ENCODE measurements around the gene FKBP8. TPM values are rescaled to one million over a fixed set of nuclear protein-coding genes. Genes with fewer than 3 reads are reported as not detected.
"Not testable (repeated sequence)": the region's sequence is repeated elsewhere in the genome, so short reads cannot be mapped to it uniquely, and the experiment has no call there.

Gene FKBP8
- total RNA-seq (ENCODE audit: low replicate concordance), result 151 and 191 TPM in 2 replicates
- long read RNA-seq, result 0 reads

DNA sequence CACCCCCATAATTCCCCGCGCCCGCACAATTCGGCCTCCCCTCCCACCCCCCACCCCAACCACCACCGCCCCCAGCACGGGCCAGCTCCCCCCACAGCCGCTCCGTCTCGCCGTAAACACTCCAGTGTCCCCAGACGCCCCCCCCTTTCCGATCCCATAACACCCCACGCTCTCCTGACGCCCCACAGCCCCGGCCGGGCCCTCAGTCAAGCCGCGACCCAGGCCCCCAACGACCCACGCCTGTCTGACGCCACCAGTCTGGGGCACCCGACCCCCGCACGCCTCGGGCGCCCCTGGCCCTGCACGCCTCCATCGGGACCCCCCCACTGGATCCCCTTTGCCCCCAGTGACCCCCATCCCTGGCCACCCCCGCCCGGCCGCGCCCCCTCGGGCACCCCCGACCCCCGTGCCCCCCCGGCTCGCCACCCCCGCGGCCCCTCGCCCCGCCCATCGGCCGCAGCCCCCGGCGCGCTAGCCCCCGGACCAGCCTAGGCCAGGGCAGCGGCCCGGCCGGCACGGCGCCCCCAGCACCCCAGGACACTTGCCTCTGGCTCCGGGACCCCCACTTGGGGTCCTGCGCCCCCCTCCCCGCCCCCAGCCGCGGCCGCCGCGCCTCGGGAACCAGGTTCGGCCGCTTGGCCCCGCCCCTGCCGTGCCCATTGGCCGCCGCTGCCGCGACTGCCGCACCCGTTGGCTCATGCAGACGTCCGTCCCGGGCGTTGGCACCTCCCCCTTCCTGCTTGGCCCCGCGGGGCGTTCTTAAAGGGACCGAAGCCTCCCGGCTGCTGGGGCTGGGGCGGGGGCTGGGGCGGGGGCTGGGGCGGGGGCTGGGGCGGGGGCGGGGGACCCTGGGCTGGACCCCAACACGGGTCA, at the start of gene FKBP8:
FKBP8 (minus strand) TSS at position 633 of the 873 bp plus-strand sequence. CDS start 1,603 bp downstream, outside the sequence.
- peak; percentile 92 for DNase-seq (ENCODE audit: extremely low spot score, unreplicated experiment)
- peak within 1 kb of the TSS; percentile 89 for H3K27ac Mint-ChIP-seq
- peak within 1 kb of the TSS; percentile 90 for H3K4me3 Mint-ChIP-seq
- H3K9me3 Mint-ChIP-seq, result no peaks in the 10 kb centered on the region
- no peaks in the 10 kb centered on the region for H3K4me1 Mint-ChIP-seq (ENCODE audit: unreplicated experiment)
- H3K36me3 Mint-ChIP-seq, result no peaks in the 10 kb centered on the region
- no peaks in the 10 kb centered on the region for H3K27me3 Mint-ChIP-seq
- TF ChIP-seq, protein P1, sequence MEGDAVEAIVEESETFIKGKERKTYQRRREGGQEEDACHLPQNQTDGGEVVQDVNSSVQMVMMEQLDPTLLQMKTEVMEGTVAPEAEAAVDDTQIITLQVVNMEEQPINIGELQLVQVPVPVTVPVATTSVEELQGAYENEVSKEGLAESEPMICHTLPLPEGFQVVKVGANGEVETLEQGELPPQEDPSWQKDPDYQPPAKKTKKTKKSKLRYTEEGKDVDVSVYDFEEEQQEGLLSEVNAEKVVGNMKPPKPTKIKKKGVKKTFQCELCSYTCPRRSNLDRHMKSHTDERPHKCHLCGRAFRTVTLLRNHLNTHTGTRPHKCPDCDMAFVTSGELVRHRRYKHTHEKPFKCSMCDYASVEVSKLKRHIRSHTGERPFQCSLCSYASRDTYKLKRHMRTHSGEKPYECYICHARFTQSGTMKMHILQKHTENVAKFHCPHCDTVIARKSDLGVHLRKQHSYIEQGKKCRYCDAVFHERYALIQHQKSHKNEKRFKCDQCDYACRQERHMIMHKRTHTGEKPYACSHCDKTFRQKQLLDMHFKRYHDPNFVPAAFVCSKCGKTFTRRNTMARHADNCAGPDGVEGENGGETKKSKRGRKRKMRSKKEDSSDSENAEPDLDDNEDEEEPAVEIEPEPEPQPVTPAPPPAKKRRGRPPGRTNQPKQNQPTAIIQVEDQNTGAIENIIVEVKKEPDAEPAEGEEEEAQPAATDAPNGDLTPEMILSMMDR (conservative IDR thresholded peaks at IDR 0.05), result no peak

DNA sequence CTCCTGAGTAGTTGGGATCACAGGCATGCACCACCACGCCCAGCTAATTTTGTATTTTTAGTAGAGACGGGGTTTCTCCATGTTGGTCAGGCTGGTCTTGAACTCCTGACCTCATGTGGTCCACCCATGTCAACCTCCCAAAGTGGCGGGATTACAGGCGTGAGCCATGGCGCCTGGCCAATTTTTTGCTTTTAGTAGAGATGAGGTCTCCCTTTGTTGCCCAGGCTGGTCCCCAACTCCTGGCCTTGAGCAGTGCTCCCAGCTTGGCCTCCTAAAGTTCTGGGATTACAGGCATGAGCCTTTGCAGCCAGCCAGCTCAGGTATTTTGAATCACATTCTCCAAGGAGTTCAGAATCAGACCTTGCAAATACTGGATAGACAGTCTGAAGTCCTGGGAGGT, 49.4 kb upstream of the FKBP8 start:
- not testable (repeated sequence) for DNase-seq (ENCODE audit: extremely low spot score, unreplicated experiment); H3K27ac Mint-ChIP-seq; H3K36me3 Mint-ChIP-seq; H3K9me3 Mint-ChIP-seq; H3K4me3 Mint-ChIP-seq
- H3K27me3 Mint-ChIP-seq, result peaks cover 16% of the 10 kb centered on the region
- peaks cover 22% of the 10 kb centered on the region for H3K4me1 Mint-ChIP-seq (ENCODE audit: unreplicated experiment)

DNA sequence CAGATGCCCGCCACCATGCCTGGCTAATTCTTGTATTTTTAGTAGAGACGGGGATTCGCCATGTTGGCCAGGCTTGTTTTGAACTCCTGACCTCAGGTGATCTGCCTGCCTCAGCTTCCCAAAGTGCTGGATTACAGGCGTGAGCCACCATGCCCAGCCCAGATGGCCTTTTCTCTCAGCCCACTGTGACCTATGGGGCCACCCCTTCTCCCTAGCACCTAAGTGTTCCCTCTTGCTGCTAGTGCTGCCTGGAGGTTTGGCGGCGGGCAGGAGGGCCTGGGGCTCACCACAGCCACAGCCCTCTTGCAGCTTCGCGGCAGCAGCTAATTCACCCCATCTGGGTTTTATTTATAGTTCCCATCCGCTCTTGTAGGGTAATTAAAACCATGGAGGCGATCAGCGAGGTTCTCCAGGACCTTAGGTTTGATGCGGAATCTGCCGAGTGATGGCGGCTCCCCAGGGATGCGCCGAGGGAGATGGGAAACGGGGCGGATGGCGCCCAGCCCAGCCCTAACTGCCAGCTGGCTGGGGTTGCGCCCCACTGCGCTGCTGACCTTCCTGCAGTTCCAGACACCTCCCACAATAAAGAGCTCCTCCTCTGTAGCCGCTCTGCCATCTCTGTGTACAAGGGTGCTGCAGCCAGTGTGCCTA, 48.5 kb upstream of the FKBP8 start:
- H3K27ac Mint-ChIP-seq, result no peak overlapping the region
- H3K9me3 Mint-ChIP-seq, result no peaks in the 10 kb centered on the region
- no peak for DNase-seq (ENCODE audit: extremely low spot score, unreplicated experiment)
- H3K36me3 Mint-ChIP-seq, result no peaks in the 10 kb centered on the region
- peaks cover 20% of the 10 kb centered on the region for H3K4me1 Mint-ChIP-seq (ENCODE audit: unreplicated experiment)
- peak overlapping the region; percentile 25 for H3K4me3 Mint-ChIP-seq
- TF ChIP-seq, protein P1 (conservative IDR thresholded peaks at IDR 0.05), result no peak
- H3K27me3 Mint-ChIP-seq, result peaks cover 16% of the 10 kb centered on the region

GRCh38 chr19:18590273-18591272, 47.2 kb upstream of the FKBP8 start:
- DNase-seq (ENCODE audit: extremely low spot score, unreplicated experiment), result peak; percentile 85
- Mint-ChIP-seq H3K36me3 (no peaks in the 10 kb centered on the region), H3K4me1 (ENCODE audit: unreplicated experiment) (peaks cover 17% of the 10 kb centered on the region), H3K9me3 (no peaks in the 10 kb centered on the region), H3K27me3 (peaks cover 16% of the 10 kb centered on the region), H3K27ac (peak overlapping the region; percentile 93), H3K4me3 (peak overlapping the region; percentile 93)
- TF ChIP-seq, protein P1 (conservative IDR thresholded peaks at IDR 0.05), result peak; percentile 74

- TF ChIP-seq, protein P1 (conservative IDR thresholded peaks at IDR 0.05), result no peak
- Mint-ChIP-seq H3K9me3 (no peaks in the 10 kb centered on the region), H3K4me1 (ENCODE audit: unreplicated experiment) (peaks cover 14% of the 10 kb centered on the region), H3K4me3 (peak overlapping the region; percentile 93), H3K27me3 (peaks cover 17% of the 10 kb centered on the region), H3K36me3 (no peaks in the 10 kb centered on the region), H3K27ac (peak overlapping the region; percentile 93)
- no peak for DNase-seq (ENCODE audit: extremely low spot score, unreplicated experiment)
Measured at GRCh38 chr19:18589380-18590272, 46.3 kb upstream of the FKBP8 start.

All from type B pancreatic cell (in vitro differentiated cells).